ENCODE measurements around the gene HCFC1.

GRCh38 chrX:153989973-153990655, 18.5 kb upstream of the HCFC1 start:
- TF ChIP-seq GTF2F1 (IDR thresholded peaks at IDR 0.05; ENCODE audit: borderline replicate concordance, low read depth, low read length) (no peak), EZH2 (IDR thresholded peaks at IDR 0.05; ENCODE audit: low read depth, low read length, severe bottlenecking) (no peak), POLR2A (IDR thresholded peaks at IDR 0.05; ENCODE audit: control extremely low read depth in 1 of 2, low read depth in 2 of 2, low read length in 2 of 2) (no peak), CTCF (IDR thresholded peaks at IDR 0.05; ENCODE audit: control extremely low read depth in 1 of 3, insufficient read depth in 1 of 3, low read depth in 1 of 3, low read length in 3 of 3) (no peak), EP300 (IDR thresholded peaks at IDR 0.05; ENCODE audit: borderline replicate concordance in 1 of 2, low read depth in 2 of 2, low read length in 2 of 2) (no peak), MAX (IDR thresholded peaks at IDR 0.05) (no peak), E2F6 (IDR thresholded peaks at IDR 0.05) (no peak), SUZ12 (IDR thresholded peaks at IDR 0.05; ENCODE audit: low read length) (no peak)
